ENCODE data around the gene SPIB.

SPIB gene

GRCh38 chr19:50406829-50407228 is 11.9 kb upstream of the SPIB start:
- peaks cover 0 to 28% of the 10 kb centered on the region in 2 donors for H3K36me3 ChIP-seq (ENCODE audit: control insufficient read depth in 1 of 2, insufficient read depth in 2 of 2, low read length in 2 of 2)
- no peaks in the 10 kb centered on the region for H3K9me3 ChIP-seq (ENCODE audit: control insufficient read depth in 1 of 2, low read length in 2 of 2)
- H3K27me3 ChIP-seq (ENCODE audit: control insufficient read depth in 1 of 2, insufficient read depth in 2 of 2, low read length in 2 of 2) = no peaks in the 10 kb centered on the region

GRCh38 chr19:50409347-50409746 is 9.4 kb upstream of the SPIB start:
- no peak overlapping the region for H3K4me3 ChIP-seq (ENCODE audit: low read depth in 1 of 2, low read length in 2 of 2)
- no peaks in the 10 kb centered on the region for H3K27me3 ChIP-seq (ENCODE audit: control insufficient read depth in 1 of 2, insufficient read depth in 2 of 2, low read length in 2 of 2)
- H3K9me3 ChIP-seq (ENCODE audit: control insufficient read depth in 1 of 2, low read length in 2 of 2) = no peaks in the 10 kb centered on the region
- H3K9ac ChIP-seq (ENCODE audit: low read depth in 1 of 2, low read length in 2 of 2) = no peak overlapping the region
- peaks cover 0 to 12% of the 10 kb centered on the region in 2 donors for H3K36me3 ChIP-seq (ENCODE audit: control insufficient read depth in 1 of 2, insufficient read depth in 2 of 2, low read length in 2 of 2)
- H3K4me1 ChIP-seq (ENCODE audit: control insufficient read depth in 1 of 2, insufficient read depth in 2 of 2, low read length in 2 of 2) = peaks cover 7 to 18% of the 10 kb centered on the region in 2 donors
- no peak overlapping the region for H3K27ac ChIP-seq (ENCODE audit: low read depth, low read length)

More at GRCh38 chr19:50406829-50407228, 11.9 kb upstream of the SPIB start:
- Histone ChIP-seq H3K9ac (ENCODE audit: low read depth in 1 of 2, low read length in 2 of 2) (no peak overlapping the region), H3K27ac (ENCODE audit: low read depth, low read length) (no peak overlapping the region), H3K4me1 (ENCODE audit: control insufficient read depth in 1 of 2, insufficient read depth in 2 of 2, low read length in 2 of 2) (peaks cover 7 to 18% of the 10 kb centered on the region in 2 donors), H3K4me3 (ENCODE audit: low read depth in 1 of 2, low read length in 2 of 2) (no peak overlapping the region)

DNA sequence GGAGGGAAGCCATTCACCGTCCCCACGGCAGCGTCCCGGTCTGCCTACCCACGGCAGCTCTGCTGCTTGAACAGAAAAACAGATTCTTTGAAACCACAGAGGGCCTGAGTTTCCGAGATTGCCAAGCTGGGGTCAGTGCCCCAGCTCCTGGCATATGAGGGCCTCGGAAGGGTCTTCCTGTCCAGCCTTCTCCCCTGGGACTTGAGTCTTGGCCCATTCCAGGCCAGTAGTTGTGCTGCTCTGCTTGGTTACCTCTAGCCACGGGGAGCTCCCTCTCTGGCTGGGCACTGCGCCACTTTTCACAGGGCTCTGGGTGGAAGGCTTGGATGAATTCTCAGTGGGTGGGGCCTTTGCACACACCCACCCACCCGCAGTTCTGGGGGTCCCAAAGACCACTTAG is 8.6 kb upstream of the SPIB start:
- Histone ChIP-seq H3K9ac (ENCODE audit: low read depth in 1 of 2, low read length in 2 of 2) (no peak overlapping the region), H3K9me3 (ENCODE audit: control insufficient read depth in 1 of 2, low read length in 2 of 2) (no peaks in the 10 kb centered on the region), H3K36me3 (ENCODE audit: control insufficient read depth in 1 of 2, insufficient read depth in 2 of 2, low read length in 2 of 2) (peaks cover 0 to 12% of the 10 kb centered on the region in 2 donors), H3K4me1 (ENCODE audit: control insufficient read depth in 1 of 2, insufficient read depth in 2 of 2, low read length in 2 of 2) (peaks cover 7 to 19% of the 10 kb centered on the region in 2 donors), H3K27ac (ENCODE audit: low read depth, low read length) (no peak overlapping the region), H3K27me3 (ENCODE audit: control insufficient read depth in 1 of 2, insufficient read depth in 2 of 2, low read length in 2 of 2) (no peaks in the 10 kb centered on the region), H3K4me3 (ENCODE audit: low read depth in 1 of 2, low read length in 2 of 2) (no peak overlapping the region)

GRCh38 chr19:50412419-50412818 is 6.3 kb upstream of the SPIB start:
- no peaks in the 10 kb centered on the region for H3K27me3 ChIP-seq (ENCODE audit: control insufficient read depth in 1 of 2, insufficient read depth in 2 of 2, low read length in 2 of 2)
- H3K4me3 ChIP-seq (ENCODE audit: low read depth in 1 of 2, low read length in 2 of 2) = no peak overlapping the region
- H3K9me3 ChIP-seq (ENCODE audit: control insufficient read depth in 1 of 2, low read length in 2 of 2) = no peaks in the 10 kb centered on the region
- no peak overlapping the region for H3K27ac ChIP-seq (ENCODE audit: low read depth, low read length)
- peaks cover 7 to 22% of the 10 kb centered on the region in 2 donors for H3K4me1 ChIP-seq (ENCODE audit: control insufficient read depth in 1 of 2, insufficient read depth in 2 of 2, low read length in 2 of 2)
- H3K36me3 ChIP-seq (ENCODE audit: control insufficient read depth in 1 of 2, insufficient read depth in 2 of 2, low read length in 2 of 2) = peaks cover 0 to 9% of the 10 kb centered on the region in 2 donors
- no peak overlapping the region for H3K9ac ChIP-seq (ENCODE audit: low read depth in 1 of 2, low read length in 2 of 2)

DNA sequence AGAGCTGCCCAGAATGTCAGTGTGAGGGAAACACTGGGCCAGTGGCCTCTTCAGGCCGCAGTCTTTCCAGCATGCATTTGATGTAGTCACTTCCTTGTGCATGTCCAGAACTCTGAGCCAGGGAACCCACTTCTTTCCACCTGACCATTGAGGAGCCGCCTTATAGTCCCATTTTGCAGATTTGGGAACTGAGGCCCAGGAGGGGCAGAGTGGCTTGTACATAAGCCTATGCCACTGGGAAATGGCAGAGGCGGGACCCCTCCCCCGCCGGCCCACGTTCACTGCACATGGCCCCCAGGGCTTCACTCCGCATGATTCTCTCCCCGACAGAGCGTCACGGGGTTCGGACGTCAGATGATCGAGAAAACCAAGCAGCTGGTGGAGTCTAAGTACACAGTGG is 5.6 kb upstream of the SPIB start:
- no peak overlapping the region for H3K9ac ChIP-seq (ENCODE audit: low read depth in 1 of 2, low read length in 2 of 2)
- no peaks in the 10 kb centered on the region for H3K9me3 ChIP-seq (ENCODE audit: control insufficient read depth in 1 of 2, low read length in 2 of 2)
- peaks cover 7 to 22% of the 10 kb centered on the region in 2 donors for H3K4me1 ChIP-seq (ENCODE audit: control insufficient read depth in 1 of 2, insufficient read depth in 2 of 2, low read length in 2 of 2)
- H3K27me3 ChIP-seq (ENCODE audit: control insufficient read depth in 1 of 2, insufficient read depth in 2 of 2, low read length in 2 of 2) = peaks cover 0 to 3% of the 10 kb centered on the region in 2 donors
- peaks cover 0 to 9% of the 10 kb centered on the region in 2 donors for H3K36me3 ChIP-seq (ENCODE audit: control insufficient read depth in 1 of 2, insufficient read depth in 2 of 2, low read length in 2 of 2)
- H3K4me3 ChIP-seq (ENCODE audit: low read depth in 1 of 2, low read length in 2 of 2) = no peak overlapping the region
- no peak overlapping the region for H3K27ac ChIP-seq (ENCODE audit: low read depth, low read length)

DNA sequence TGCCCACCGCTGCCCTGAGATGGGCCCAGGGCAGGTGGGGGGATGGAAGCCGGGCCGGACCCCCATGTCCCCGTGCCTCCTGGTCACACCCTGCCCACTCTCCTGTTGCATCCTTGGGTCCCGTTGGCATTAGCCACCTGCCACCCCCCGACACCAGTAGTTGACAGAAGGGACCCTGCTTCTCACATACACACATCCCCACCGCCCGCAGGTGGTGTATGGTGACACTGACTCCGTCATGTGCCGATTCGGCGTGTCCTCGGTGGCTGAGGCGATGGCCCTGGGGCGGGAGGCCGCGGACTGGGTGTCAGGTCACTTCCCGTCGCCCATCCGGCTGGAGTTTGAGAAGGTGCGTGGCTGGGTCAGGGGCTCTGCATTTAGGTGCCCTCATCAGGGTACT is 5.2 kb upstream of the SPIB start:
- no peak overlapping the region for H3K27ac ChIP-seq (ENCODE audit: low read depth, low read length)
- H3K9me3 ChIP-seq (ENCODE audit: control insufficient read depth in 1 of 2, low read length in 2 of 2) = no peaks in the 10 kb centered on the region
- no peak overlapping the region for H3K4me3 ChIP-seq (ENCODE audit: low read depth in 1 of 2, low read length in 2 of 2)
- no peak overlapping the region for H3K9ac ChIP-seq (ENCODE audit: low read depth in 1 of 2, low read length in 2 of 2)
- H3K27me3 ChIP-seq (ENCODE audit: control insufficient read depth in 1 of 2, insufficient read depth in 2 of 2, low read length in 2 of 2) = peaks cover 0 to 7% of the 10 kb centered on the region in 2 donors
- peaks cover 7 to 22% of the 10 kb centered on the region in 2 donors for H3K4me1 ChIP-seq (ENCODE audit: control insufficient read depth in 1 of 2, insufficient read depth in 2 of 2, low read length in 2 of 2)
- H3K36me3 ChIP-seq (ENCODE audit: control insufficient read depth in 1 of 2, insufficient read depth in 2 of 2, low read length in 2 of 2) = peaks cover 0 to 9% of the 10 kb centered on the region in 2 donors

DNA sequence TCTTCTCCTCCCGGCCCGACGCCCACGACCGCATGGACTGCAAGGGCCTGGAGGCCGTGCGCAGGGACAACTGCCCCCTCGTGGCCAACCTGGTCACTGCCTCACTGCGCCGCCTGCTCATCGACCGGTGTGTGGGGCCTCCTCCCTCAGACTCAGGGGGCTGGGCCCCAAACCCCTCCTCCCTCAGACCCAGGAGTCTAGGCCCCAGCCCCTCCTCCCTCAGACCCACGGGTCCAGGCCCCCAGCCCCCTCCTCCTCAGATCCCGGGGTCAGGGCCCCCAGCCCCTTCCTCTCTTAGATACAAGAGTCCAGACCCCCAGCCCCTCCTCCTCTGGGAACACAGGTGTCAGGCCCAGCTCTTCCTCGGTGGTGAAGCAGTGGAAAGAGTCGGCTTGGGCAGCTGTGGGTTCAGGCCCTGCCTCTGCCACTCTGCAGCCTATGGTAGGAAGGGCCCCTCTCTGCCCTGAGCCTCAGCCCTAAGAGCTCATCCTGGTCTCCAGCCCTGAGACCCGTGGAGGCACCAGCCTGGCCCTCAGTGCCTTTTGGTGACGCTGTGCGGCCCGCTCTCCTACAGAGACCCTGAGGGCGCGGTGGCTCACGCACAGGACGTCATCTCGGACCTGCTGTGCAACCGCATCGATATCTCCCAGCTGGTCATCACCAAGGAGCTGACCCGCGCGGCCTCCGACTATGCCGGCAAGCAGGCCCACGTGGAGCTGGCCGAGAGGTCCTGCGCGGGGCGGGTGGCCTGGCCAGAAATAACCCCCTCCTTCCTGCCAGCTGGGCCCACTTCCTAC is 3.7 kb upstream of the SPIB start:
- Histone ChIP-seq H3K9ac (ENCODE audit: low read depth in 1 of 2, low read length in 2 of 2) (no peak overlapping the region), H3K4me1 (ENCODE audit: control insufficient read depth in 1 of 2, insufficient read depth in 2 of 2, low read length in 2 of 2) (peaks cover 7 to 18% of the 10 kb centered on the region in 2 donors), H3K9me3 (ENCODE audit: control insufficient read depth in 1 of 2, low read length in 2 of 2) (no peaks in the 10 kb centered on the region), H3K36me3 (ENCODE audit: control insufficient read depth in 1 of 2, insufficient read depth in 2 of 2, low read length in 2 of 2) (no peaks in the 10 kb centered on the region), H3K4me3 (ENCODE audit: low read depth in 1 of 2, low read length in 2 of 2) (no peak overlapping the region), H3K27me3 (ENCODE audit: control insufficient read depth in 1 of 2, insufficient read depth in 2 of 2, low read length in 2 of 2) (peaks cover 13 to 19% of the 10 kb centered on the region in 2 donors), H3K27ac (ENCODE audit: low read depth, low read length) (no peak overlapping the region)

DNA sequence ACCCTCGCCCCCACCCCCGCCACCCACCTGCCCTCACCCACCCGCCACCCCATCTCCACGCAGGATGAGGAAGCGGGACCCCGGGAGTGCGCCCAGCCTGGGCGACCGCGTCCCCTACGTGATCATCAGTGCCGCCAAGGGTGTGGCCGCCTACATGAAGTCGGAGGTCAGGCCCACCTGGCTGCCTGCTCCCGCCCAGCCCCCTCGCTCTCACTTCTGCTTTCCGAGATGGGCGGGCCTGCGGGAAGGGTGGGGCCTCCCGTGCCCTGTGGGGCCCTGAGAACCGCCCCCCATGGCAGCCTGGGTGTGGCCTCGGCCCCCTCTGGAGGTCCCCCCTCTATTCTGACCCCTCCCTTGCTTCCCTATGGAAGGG is 3.1 kb upstream of the SPIB start:
- no peaks in the 10 kb centered on the region for H3K36me3 ChIP-seq (ENCODE audit: control insufficient read depth in 1 of 2, insufficient read depth in 2 of 2, low read length in 2 of 2)
- H3K4me3 ChIP-seq (ENCODE audit: low read depth in 1 of 2, low read length in 2 of 2) = no peak overlapping the region
- no peaks in the 10 kb centered on the region for H3K9me3 ChIP-seq (ENCODE audit: control insufficient read depth in 1 of 2, low read length in 2 of 2)
- peaks cover 17 to 19% of the 10 kb centered on the region in 2 donors for H3K27me3 ChIP-seq (ENCODE audit: control insufficient read depth in 1 of 2, insufficient read depth in 2 of 2, low read length in 2 of 2)
- no peak overlapping the region for H3K9ac ChIP-seq (ENCODE audit: low read depth in 1 of 2, low read length in 2 of 2)
- H3K4me1 ChIP-seq (ENCODE audit: control insufficient read depth in 1 of 2, insufficient read depth in 2 of 2, low read length in 2 of 2) = peaks cover under 1 to 12% of the 10 kb centered on the region in 2 donors
- no peak overlapping the region for H3K27ac ChIP-seq (ENCODE audit: low read depth, low read length)

- Histone ChIP-seq H3K36me3 (ENCODE audit: control insufficient read depth in 1 of 2, insufficient read depth in 2 of 2, low read length in 2 of 2) (no peaks in the 10 kb centered on the region), H3K9me3 (ENCODE audit: control insufficient read depth in 1 of 2, low read length in 2 of 2) (no peaks in the 10 kb centered on the region), H3K27ac (ENCODE audit: low read depth, low read length) (no peak overlapping the region), H3K4me3 (ENCODE audit: low read depth in 1 of 2, low read length in 2 of 2) (no peak overlapping the region), H3K9ac (ENCODE audit: low read depth in 1 of 2, low read length in 2 of 2) (no peak overlapping the region), H3K4me1 (ENCODE audit: control insufficient read depth in 1 of 2, insufficient read depth in 2 of 2, low read length in 2 of 2) (peaks cover 0 to 6% of the 10 kb centered on the region in 2 donors), H3K27me3 (ENCODE audit: control insufficient read depth in 1 of 2, insufficient read depth in 2 of 2, low read length in 2 of 2) (peaks cover 17 to 19% of the 10 kb centered on the region in 2 donors)
Measured at GRCh38 chr19:50416034-50416977, 2.4 kb upstream of the SPIB start.
